ENCODE measurements around the gene SAXO2. TPM values are rescaled to one million over a fixed set of nuclear protein-coding genes. Genes with fewer than 3 reads are reported as not detected.
"Not testable (repeated sequence)": the region's sequence is repeated elsewhere in the genome, so short reads cannot be mapped to it uniquely, and the experiment has no call there.

The SAXO2 gene
- total and polyA plus RNA-seq, 2 donors (not counting 3 experiments of a cell fraction or from before 2014, with no cell fraction given): 0.98 to 5.2 TPM

- H3K27me3 ChIP-seq (ENCODE audit: control insufficient read depth in 2 of 2, insufficient read depth in 2 of 2, low read length in 2 of 2); H3K9me3 ChIP-seq (replicated peaks; ENCODE audit: control insufficient read depth, insufficient read depth, low read length); H3K4me1 ChIP-seq (ENCODE audit: control insufficient read depth, extremely low read depth, insufficient read depth, low read length); H3K4me2 ChIP-seq (ENCODE audit: insufficient read depth, low read length); DNase-seq (ENCODE audit: low read depth, low spot score); H3K9ac ChIP-seq (replicated peaks; ENCODE audit: extremely low read depth, insufficient read depth, low read length); CTCF ChIA-PET; BruUV-seq (replicated peaks); H3K79me2 ChIP-seq (ENCODE audit: control insufficient read depth, insufficient read depth, low read length); FAIRE-seq; H4K20me1 ChIP-seq (replicated peaks; ENCODE audit: control insufficient read depth, extremely low read depth, insufficient read depth, low read length); H3K4me3 ChIP-seq (replicated peaks in 1 of 3; ENCODE audit: insufficient read depth in 1 of 3, low read depth in 1 of 3, low read length in 3 of 3); H3K9me1 ChIP-seq (replicated peaks; ENCODE audit: control insufficient read depth, extremely low read depth, insufficient read depth, low read length); dilution Hi-C loops (cut with MboI; ENCODE audit: extremely low pct_ligation_motif_present, low sequenced_read_pairs); H3K27ac ChIP-seq (ENCODE audit: insufficient read depth, low read depth, low read length); intact Hi-C loops (cut with micrococcal nuclease); H2AFZ ChIP-seq (ENCODE audit: low read depth, low read length); H3K36me3 ChIP-seq (ENCODE audit: control insufficient read depth in 2 of 2, extremely low read depth in 1 of 2, insufficient read depth in 2 of 2, low read length in 2 of 2); POLR2A ChIA-PET: not testable (repeated sequence)
Measured at GRCh38 chr15:82317516-82317915, 54.9 kb downstream of the SAXO2 start.

GRCh38 chr15:82318281-82318680 is 55.7 kb downstream of the SAXO2 start:
- BruUV-seq (replicated peaks); H3K9ac ChIP-seq (replicated peaks; ENCODE audit: extremely low read depth, insufficient read depth, low read length); H3K27ac ChIP-seq (ENCODE audit: insufficient read depth, low read depth, low read length); H3K9me1 ChIP-seq (replicated peaks; ENCODE audit: control insufficient read depth, extremely low read depth, insufficient read depth, low read length); H2AFZ ChIP-seq (ENCODE audit: low read depth, low read length); H3K4me3 ChIP-seq (replicated peaks in 1 of 3; ENCODE audit: insufficient read depth in 1 of 3, low read depth in 1 of 3, low read length in 3 of 3); FAIRE-seq; H3K9me3 ChIP-seq (replicated peaks; ENCODE audit: control insufficient read depth, insufficient read depth, low read length); H3K79me2 ChIP-seq (ENCODE audit: control insufficient read depth, insufficient read depth, low read length); H3K27me3 ChIP-seq (ENCODE audit: control insufficient read depth in 2 of 2, insufficient read depth in 2 of 2, low read length in 2 of 2); POLR2A ChIA-PET; intact Hi-C loops (cut with micrococcal nuclease); H3K4me2 ChIP-seq (ENCODE audit: insufficient read depth, low read length); H3K4me1 ChIP-seq (ENCODE audit: control insufficient read depth, extremely low read depth, insufficient read depth, low read length); H4K20me1 ChIP-seq (replicated peaks; ENCODE audit: control insufficient read depth, extremely low read depth, insufficient read depth, low read length); H3K36me3 ChIP-seq (ENCODE audit: control insufficient read depth in 2 of 2, extremely low read depth in 1 of 2, insufficient read depth in 2 of 2, low read length in 2 of 2); DNase-seq (ENCODE audit: low read depth, low spot score); dilution Hi-C loops (cut with MboI; ENCODE audit: extremely low pct_ligation_motif_present, low sequenced_read_pairs); CTCF ChIA-PET: not testable (repeated sequence)

DNA sequence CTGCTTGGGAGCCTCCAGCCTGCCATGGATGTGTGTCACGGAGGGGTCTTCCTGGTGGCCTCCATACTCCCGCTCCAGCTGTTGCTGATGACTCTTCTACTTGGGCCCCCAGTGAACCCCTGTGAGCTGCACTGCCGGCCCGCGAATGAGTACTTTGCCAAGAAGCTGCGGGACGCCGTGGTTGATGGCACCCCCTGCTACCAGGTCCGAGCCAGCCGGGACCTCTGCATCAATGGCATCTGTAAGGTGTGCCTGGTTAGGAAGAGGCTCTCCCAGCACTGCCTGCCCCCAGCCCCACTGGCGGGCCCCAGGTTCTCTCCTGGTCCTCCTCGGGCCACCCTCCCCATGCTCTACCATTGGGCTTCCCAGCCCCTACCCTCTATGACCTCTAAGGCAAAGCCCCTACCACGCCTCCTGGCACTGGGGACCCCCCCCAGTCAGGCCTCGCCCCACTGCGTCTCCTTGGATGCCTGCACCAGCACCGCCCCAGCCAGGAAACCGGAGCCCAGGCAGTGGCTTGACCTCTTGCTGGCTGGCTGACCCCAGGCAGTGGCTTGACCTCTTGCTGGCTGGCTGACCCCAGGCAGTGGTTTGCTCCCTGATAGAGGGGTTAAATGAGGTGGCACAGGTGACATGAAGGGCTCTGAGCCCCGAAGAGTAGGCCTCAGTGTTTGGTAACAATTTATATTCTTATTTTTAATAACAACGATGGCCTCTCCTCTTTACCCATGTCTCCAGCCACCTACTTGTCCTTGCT is 57.1 kb downstream of the SAXO2 start:
- BruUV-seq (replicated peaks); POLR2A ChIA-PET; H3K79me2 ChIP-seq (ENCODE audit: control insufficient read depth, insufficient read depth, low read length); H3K36me3 ChIP-seq (ENCODE audit: control insufficient read depth in 2 of 2, extremely low read depth in 1 of 2, insufficient read depth in 2 of 2, low read length in 2 of 2); H3K4me3 ChIP-seq (replicated peaks in 1 of 3; ENCODE audit: insufficient read depth in 1 of 3, low read depth in 1 of 3, low read length in 3 of 3); H3K9ac ChIP-seq (replicated peaks; ENCODE audit: extremely low read depth, insufficient read depth, low read length); H3K9me1 ChIP-seq (replicated peaks; ENCODE audit: control insufficient read depth, extremely low read depth, insufficient read depth, low read length); H2AFZ ChIP-seq (ENCODE audit: low read depth, low read length); intact Hi-C loops (cut with micrococcal nuclease); H3K9me3 ChIP-seq (replicated peaks; ENCODE audit: control insufficient read depth, insufficient read depth, low read length); H3K27me3 ChIP-seq (ENCODE audit: control insufficient read depth in 2 of 2, insufficient read depth in 2 of 2, low read length in 2 of 2); H4K20me1 ChIP-seq (replicated peaks; ENCODE audit: control insufficient read depth, extremely low read depth, insufficient read depth, low read length); CTCF ChIA-PET; H3K27ac ChIP-seq (ENCODE audit: insufficient read depth, low read depth, low read length); dilution Hi-C loops (cut with MboI; ENCODE audit: extremely low pct_ligation_motif_present, low sequenced_read_pairs); DNase-seq (ENCODE audit: low read depth, low spot score); H3K4me2 ChIP-seq (ENCODE audit: insufficient read depth, low read length); H3K4me1 ChIP-seq (ENCODE audit: control insufficient read depth, extremely low read depth, insufficient read depth, low read length); FAIRE-seq: not testable (repeated sequence)

DNA sequence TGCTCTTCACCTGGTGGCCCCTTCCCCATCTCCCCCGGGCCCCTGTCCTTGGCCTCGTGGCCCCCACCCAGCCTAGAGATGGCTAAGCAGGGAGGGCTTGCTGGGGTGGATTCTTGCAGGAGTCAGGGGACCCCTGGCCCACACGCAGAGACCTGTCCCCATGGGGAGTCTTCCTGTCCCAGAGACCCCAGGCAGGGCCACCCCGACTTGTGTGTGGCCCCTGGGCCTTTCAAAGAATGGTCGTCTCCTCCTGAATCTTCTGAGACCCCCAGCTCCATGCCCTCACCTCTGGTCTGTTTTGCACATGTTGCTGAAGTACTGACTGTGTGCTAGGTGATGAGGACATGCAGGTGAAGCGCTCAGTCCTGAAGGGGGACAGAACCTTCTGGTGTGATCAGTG is 58.2 kb downstream of the SAXO2 start:
- H3K9ac ChIP-seq (replicated peaks; ENCODE audit: extremely low read depth, insufficient read depth, low read length); POLR2A ChIA-PET; H3K4me1 ChIP-seq (ENCODE audit: control insufficient read depth, extremely low read depth, insufficient read depth, low read length); H3K4me3 ChIP-seq (replicated peaks in 1 of 3; ENCODE audit: insufficient read depth in 1 of 3, low read depth in 1 of 3, low read length in 3 of 3); CTCF ChIA-PET; H3K4me2 ChIP-seq (ENCODE audit: insufficient read depth, low read length); intact Hi-C loops (cut with micrococcal nuclease); BruUV-seq (replicated peaks); H3K27ac ChIP-seq (ENCODE audit: insufficient read depth, low read depth, low read length); H4K20me1 ChIP-seq (replicated peaks; ENCODE audit: control insufficient read depth, extremely low read depth, insufficient read depth, low read length); H3K36me3 ChIP-seq (ENCODE audit: control insufficient read depth in 2 of 2, extremely low read depth in 1 of 2, insufficient read depth in 2 of 2, low read length in 2 of 2); DNase-seq (ENCODE audit: low read depth, low spot score); H2AFZ ChIP-seq (ENCODE audit: low read depth, low read length); FAIRE-seq; H3K9me3 ChIP-seq (replicated peaks; ENCODE audit: control insufficient read depth, insufficient read depth, low read length); H3K27me3 ChIP-seq (ENCODE audit: control insufficient read depth in 2 of 2, insufficient read depth in 2 of 2, low read length in 2 of 2); H3K79me2 ChIP-seq (ENCODE audit: control insufficient read depth, insufficient read depth, low read length); dilution Hi-C loops (cut with MboI; ENCODE audit: extremely low pct_ligation_motif_present, low sequenced_read_pairs); H3K9me1 ChIP-seq (replicated peaks; ENCODE audit: control insufficient read depth, extremely low read depth, insufficient read depth, low read length): not testable (repeated sequence)
